IMR-90 (cell line): Measurements from ENCODE around the gene ZFP42. TPM values are rescaled to one million over a fixed set of nuclear protein-coding genes. Genes with fewer than 3 reads are reported as not detected.

Experiments used
- ATAC-seq: fragments of 200-7000 bp; cut with Tn5 transposase; 2 replicates; pipeline ENCODE4 v1.9.1; 2020; ENCODE audit warnings: low read depth, mild to moderate bottlenecking, moderate library complexity
- BruUV-seq: library from RNA; stranded (reverse); fragments of 400-500 nt; replicated peaks from 2 replicates; lab custom pipeline; 2021; lab: Mats Ljungman, UMichigan
- CTCF ChIA-PET: fragments of 300-600 bp; formaldehyde crosslinking; extraction: SDS; loops from one replicate; lab custom pipeline; 2021; ENCODE audit warnings: antibody characterized with exemption; lab: Yijun Ruan, JAX
- POLR2A ChIA-PET: fragments of 300-600 bp; sonication (Branson Sonifier 250); formaldehyde crosslinking; loops from one replicate; lab custom pipeline; 2022; ENCODE audit warnings: antibody characterized with exemption; ENCODE audit not compliant: unreplicated experiment; lab: Charles Lee
- DNase-seq: peaks from one replicate; pipeline ENCODE4 v3.0.0; 2013
- H2AFZ ChIP-seq: replicated peaks from 2 replicates; pipeline ENCODE3; 2013; ENCODE audit warnings: low read length, mild to moderate bottlenecking; ENCODE audit not compliant: poor library complexity
- H2AK5ac ChIP-seq: 2 replicates; pipeline ENCODE4 v1.6.1; 2013; ENCODE audit warnings: low read depth, low read length, inconsistent platforms
- H2AK9ac ChIP-seq: replicated peaks from 2 replicates; pipeline ENCODE3; 2013; ENCODE audit warnings: mild to moderate bottlenecking, low read depth, low read length, moderate library complexity; ENCODE audit not compliant: poor library complexity
- H2BK120ac ChIP-seq: 2 replicates; pipeline ENCODE4 v1.6.1; 2013; ENCODE audit warnings: low read depth, low read length, inconsistent platforms
- H2BK15ac ChIP-seq: 3 replicates; pipeline ENCODE4 v1.6.1; 2013; ENCODE audit warnings: low read depth, low read length, inconsistent platforms
- H2BK20ac ChIP-seq: 2 replicates; pipeline ENCODE4 v1.6.1; 2013; ENCODE audit warnings: low read depth, mild to moderate bottlenecking, inconsistent platforms, low read length, moderate library complexity
- H2BK5ac ChIP-seq: 2 replicates; pipeline ENCODE4 v1.6.1; 2013; ENCODE audit warnings: mild to moderate bottlenecking, low read depth, low read length, inconsistent platforms; ENCODE audit not compliant: poor library complexity, severe bottlenecking
- H3K14ac ChIP-seq: replicated peaks from 2 replicates; pipeline ENCODE4 v1.6.1; 2013; ENCODE audit warnings: low read depth, low read length, inconsistent platforms
- H3K18ac ChIP-seq: 2 replicates; pipeline ENCODE4 v1.6.1; 2013; ENCODE audit warnings: low read depth, low read length, control low read depth
- H3K23ac ChIP-seq: 2 replicates; pipeline ENCODE4 v1.6.1; 2013; ENCODE audit warnings: low read depth, low read length, inconsistent platforms
- H3K27ac ChIP-seq: 2 replicates; pipeline ENCODE4 v1.5.1; 2013; ENCODE audit warnings: mild to moderate bottlenecking, control low read depth, low read length; ENCODE audit not compliant: insufficient read depth
- H3K27me3 ChIP-seq: 2 replicates; pipeline ENCODE4 v1.6.1; 2013; ENCODE audit warnings: low read length; ENCODE audit not compliant: control insufficient read depth, insufficient read depth
- H3K36me3 ChIP-seq: 2 replicates; pipeline ENCODE4 v1.6.1; 2013; ENCODE audit warnings: low read length, mixed read lengths; ENCODE audit not compliant: control insufficient read depth, insufficient read depth
- H3K4ac ChIP-seq: 2 replicates; pipeline ENCODE4 v1.6.1; 2013; ENCODE audit warnings: low read depth, low read length, inconsistent platforms
- H3K4me1 ChIP-seq: 2 replicates; pipeline ENCODE4 v1.6.1; 2013; ENCODE audit warnings: low read length, mixed read lengths; ENCODE audit not compliant: control insufficient read depth, insufficient read depth
- H3K4me2 ChIP-seq: 2 replicates; pipeline ENCODE4 v1.6.1; 2013; ENCODE audit warnings: low read depth, mild to moderate bottlenecking, control low read depth, low read length, moderate library complexity
- H3K4me3 ChIP-seq: 2 replicates; pipeline ENCODE4 v1.5.1; 2013; ENCODE audit warnings: low read depth, mild to moderate bottlenecking, control low read depth, low read length, moderate library complexity; ENCODE audit not compliant: insufficient read depth
- H3K56ac ChIP-seq: 2 replicates; pipeline ENCODE4 v1.6.1; 2013; ENCODE audit warnings: low read length, inconsistent platforms; ENCODE audit not compliant: insufficient read depth; ENCODE audit errors: extremely low read depth
- H3K79me1 ChIP-seq, 2 experiments: 2 replicates each; pipeline ENCODE4 v1.6.1; 2013; ENCODE audit warnings: low read length in 2 of 2, inconsistent platforms in 1 of 2, low read depth in 1 of 2
- H3K9ac ChIP-seq: 2 replicates; pipeline ENCODE4 v1.6.1; 2013; ENCODE audit warnings: low read depth, low read length, control low read depth
- H3K9me1 ChIP-seq: 2 replicates; pipeline ENCODE4 v1.6.1; 2013; ENCODE audit warnings: low read length, inconsistent platforms; ENCODE audit not compliant: insufficient read depth
- H3K9me3 ChIP-seq: 2 replicates; pipeline ENCODE4 v1.6.1; 2013; ENCODE audit warnings: low read length; ENCODE audit not compliant: control insufficient read depth, insufficient read depth
- H4K20me1 ChIP-seq: 2 replicates; pipeline ENCODE4 v1.6.1; 2013; ENCODE audit warnings: low read length, inconsistent platforms; ENCODE audit not compliant: insufficient read depth
- H4K5ac ChIP-seq: 2 replicates; pipeline ENCODE4 v1.6.1; 2013; ENCODE audit warnings: mild to moderate bottlenecking, low read depth, low read length, control low read depth
- H4K8ac ChIP-seq, 2 experiments: 2 replicates each; pipeline ENCODE4 v1.6.1; 2013; ENCODE audit warnings: low read depth in 2 of 2, low read length in 2 of 2, control low read depth in 1 of 2, inconsistent platforms in 1 of 2
- H4K91ac ChIP-seq: 2 replicates; pipeline ENCODE4 v1.6.1; 2013; ENCODE audit warnings: low read depth, low read length, inconsistent platforms; ENCODE audit not compliant: insufficient read depth
- FOS ChIP-seq: fragments of 150-350 bp; IDR thresholded peaks from 2 replicates; pipeline ENCODE4 v1.6.1; 2016; ENCODE audit warnings: low read depth, low read length
- MAZ ChIP-seq: IDR thresholded peaks from 2 replicates; pipeline ENCODE4 v1.6.1; 2012; ENCODE audit warnings: low read depth, mild to moderate bottlenecking, low read length, improper control_type of control experiment, moderate library complexity, borderline replicate concordance
- POLR2A ChIP-seq: IDR thresholded peaks from 2 replicates; pipeline ENCODE4 v1.6.1; 2012; ENCODE audit warnings: mild to moderate bottlenecking, low read depth, low read length
- WGBS, 2 experiments: methylation state at CpG; one replicate each; pipeline versions ENCODE4 v1.1.5 to v1.1.7; 2013; ENCODE audit warnings: missing lambda C conversion rate in 2 of 2; ENCODE audit not compliant: insufficient read length in 1 of 2; ENCODE audit errors: extremely low coverage in 2 of 2; 5-methylcytosine and 5-hydroxymethylcytosine counted together
- dilution Hi-C: fragments of 300-500 bp; cut with HindIII; formaldehyde crosslinking; loops from one replicate; pipeline ENCODE4 v1.14.3; 2018; ENCODE audit warnings: low sequenced_read_pairs; ENCODE audit not compliant: unreplicated experiment
- in situ Hi-C: fragments of 300-500 bp; cut with MboI; formaldehyde crosslinking; loops from 3 replicates; pipeline ENCODE4 v1.14.3; 2019; ENCODE audit warnings: low sequenced_read_pairs, inconsistent platforms, mixed read lengths
- intact Hi-C: fragments of 100-400 bp; cut with micrococcal nuclease; formaldehyde crosslinking; loops from 2 replicates; pipeline ENCODE4 v1.10.0; 2022
- polyA plus RNA-seq, 3 experiments: library from polyadenylated mRNA; depleted of rRNA; stranded (reverse); fragments of >200 nt; gene quantifications; 2 replicates each; pipeline ENCODE4 v1.2.3, GENCODE V29; 2012; ENCODE audit warnings: low replicate concordance in 1 of 3
- total RNA-seq: library from RNA; depleted of rRNA; stranded (reverse); fragments of >200 nt; gene quantifications from 2 replicates; pipeline ENCODE4 v1.2.3, GENCODE V29; 2012

The ZFP42 gene
- total and polyA plus RNA-seq, 2 of the 4 experiments (the other 2 are of a cell fraction), result not detected

DNA sequence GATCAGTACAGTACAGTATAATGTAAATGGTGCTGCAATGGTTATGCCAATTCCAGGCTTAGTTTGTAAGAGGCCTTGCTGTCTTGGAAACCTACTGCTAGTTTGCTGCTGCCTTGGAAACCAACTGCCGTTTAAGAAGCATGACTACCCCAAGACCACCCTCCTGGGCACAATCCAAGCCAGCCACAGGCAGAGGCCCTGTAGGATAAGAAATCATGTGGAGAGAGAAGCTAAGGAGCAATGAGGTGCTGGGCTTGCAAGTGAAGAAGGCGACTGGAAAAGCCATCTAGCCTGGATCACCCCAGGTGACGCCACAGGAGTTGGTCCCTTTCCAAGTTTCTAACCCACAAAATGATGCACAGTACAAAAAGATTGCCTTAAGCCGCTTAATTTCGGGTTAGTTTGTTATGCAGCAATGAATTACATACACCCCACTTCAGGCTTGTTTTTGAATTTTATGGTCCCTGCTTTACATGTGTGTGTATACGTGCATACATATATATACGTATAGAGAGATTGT lies 16.9 kb downstream of the ZFP42 start:
- H3K4ac ChIP-seq, result no peak overlapping the region
- TF ChIP-seq FOS, result no peak
- no peak for TF ChIP-seq POLR2A
- no peak for TF ChIP-seq MAZ
- intact Hi-C loops (no loop called here), in situ Hi-C loops (no loop called here), dilution Hi-C loops (no loop called here)
- H3K36me3 ChIP-seq, result no peaks in the 10 kb centered on the region
- no peak overlapping the region for H3K56ac ChIP-seq
- H4K5ac ChIP-seq, result no peak overlapping the region
- no peaks in the 10 kb centered on the region for H3K79me1 ChIP-seq
- H3K14ac ChIP-seq, result no peak overlapping the region
- H3K23ac ChIP-seq, result no peak overlapping the region
- no peak overlapping the region for H2BK15ac ChIP-seq
- no peak overlapping the region for H3K4me3 ChIP-seq
- H2AFZ ChIP-seq, result no peak overlapping the region
- no peaks in the 10 kb centered on the region; the same call in 1 of the 2 replicates for H3K4me1 ChIP-seq
- H2BK5ac ChIP-seq, result no peak overlapping the region
- H3K27me3 ChIP-seq, result no peaks in the 10 kb centered on the region
- ChIA-PET CTCF (no interaction called here), POLR2A (no interaction called here)
- H3K18ac ChIP-seq, result no peak overlapping the region
- no peak overlapping the region for H3K9ac ChIP-seq
- no CpG with 5 or more reads among the region's 7 CpGs for WGBS, 2 experiments
- H4K20me1 ChIP-seq, result no peaks in the 10 kb centered on the region
- H2AK5ac ChIP-seq, result no peak overlapping the region
- no peak for DNase-seq
- ATAC-seq, result no peak
- no peaks in the 10 kb centered on the region for H3K9me3 ChIP-seq
- no peak overlapping the region for H2AK9ac ChIP-seq
- no TSS peak for BruUV-seq
- no peak overlapping the region for H3K4me2 ChIP-seq
- no peak overlapping the region for H3K27ac ChIP-seq
- no peak overlapping the region for H4K8ac ChIP-seq
- no peak overlapping the region for H2BK120ac ChIP-seq
- H2BK20ac ChIP-seq, result no peak overlapping the region
- no peaks in the 10 kb centered on the region for H3K9me1 ChIP-seq
- no peak overlapping the region for H4K91ac ChIP-seq
